NB4 (cell line): ENCODE results near the gene ZYX.
"Not testable (repeated sequence)": the region's sequence is repeated elsewhere in the genome, so short reads cannot be mapped to it uniquely, and the experiment has no call there.

Experiments used
- DNase-seq: peaks from one replicate; pipeline ENCODE4 v3.0.0; 2010; ENCODE audit warnings: low read depth
- H3K4me3 ChIP-seq: one replicate; pipeline ENCODE4 v1.5.1; 2011; ENCODE audit warnings: mild to moderate bottlenecking, low read depth, low read length, moderate library complexity
- MYC ChIP-seq: IDR thresholded peaks from 2 replicates; pipeline ENCODE4 v1.6.1; 2011; ENCODE audit warnings: low read depth, low read length
- POLR2A ChIP-seq: IDR thresholded peaks from 2 replicates; pipeline ENCODE4 v1.6.1; 2011; ENCODE audit warnings: mild to moderate bottlenecking; ENCODE audit not compliant: insufficient read length; ENCODE audit errors: extremely low read depth
- TF ChIP-seq, protein P1 (sequence below): IDR thresholded peaks from one replicate; pipeline ENCODE4 v1.5.1; 2012; ENCODE audit warnings: low read depth, low read length
- TF ChIP-seq, protein P2 (sequence below): IDR thresholded peaks from 2 replicates; pipeline ENCODE4 v1.6.1; 2011; ENCODE audit warnings: low read depth, low read length

Gene ZYX

DNA sequence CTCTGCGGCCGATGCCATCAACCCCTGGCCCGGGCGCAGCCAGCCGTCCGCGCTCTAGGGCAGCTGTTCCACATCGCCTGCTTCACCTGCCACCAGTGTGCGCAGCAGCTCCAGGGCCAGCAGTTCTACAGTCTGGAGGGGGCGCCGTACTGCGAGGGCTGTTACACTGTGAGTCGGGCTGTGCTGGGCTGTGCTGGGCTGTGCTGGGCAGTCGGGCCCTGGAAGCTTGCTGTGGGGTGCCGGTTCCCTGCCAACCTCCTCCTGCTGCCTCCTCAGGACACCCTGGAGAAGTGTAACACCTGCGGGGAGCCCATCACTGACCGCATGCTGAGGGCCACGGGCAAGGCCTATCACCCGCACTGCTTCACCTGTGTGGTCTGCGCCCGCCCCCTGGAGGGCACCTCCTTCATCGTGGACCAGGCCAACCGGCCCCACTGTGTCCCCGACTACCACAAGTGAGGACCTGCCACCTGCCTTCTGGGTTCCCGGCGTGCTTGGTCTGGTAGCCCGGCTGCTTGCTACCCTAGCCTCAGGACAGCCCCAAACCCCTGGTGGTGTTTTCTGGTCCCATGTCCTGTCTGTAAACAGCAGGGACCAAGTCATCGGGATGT lies 7.5 kb downstream of the ZYX start:
- H3K4me3 ChIP-seq, result no peak overlapping the region
- TF ChIP-seq, protein P1, sequence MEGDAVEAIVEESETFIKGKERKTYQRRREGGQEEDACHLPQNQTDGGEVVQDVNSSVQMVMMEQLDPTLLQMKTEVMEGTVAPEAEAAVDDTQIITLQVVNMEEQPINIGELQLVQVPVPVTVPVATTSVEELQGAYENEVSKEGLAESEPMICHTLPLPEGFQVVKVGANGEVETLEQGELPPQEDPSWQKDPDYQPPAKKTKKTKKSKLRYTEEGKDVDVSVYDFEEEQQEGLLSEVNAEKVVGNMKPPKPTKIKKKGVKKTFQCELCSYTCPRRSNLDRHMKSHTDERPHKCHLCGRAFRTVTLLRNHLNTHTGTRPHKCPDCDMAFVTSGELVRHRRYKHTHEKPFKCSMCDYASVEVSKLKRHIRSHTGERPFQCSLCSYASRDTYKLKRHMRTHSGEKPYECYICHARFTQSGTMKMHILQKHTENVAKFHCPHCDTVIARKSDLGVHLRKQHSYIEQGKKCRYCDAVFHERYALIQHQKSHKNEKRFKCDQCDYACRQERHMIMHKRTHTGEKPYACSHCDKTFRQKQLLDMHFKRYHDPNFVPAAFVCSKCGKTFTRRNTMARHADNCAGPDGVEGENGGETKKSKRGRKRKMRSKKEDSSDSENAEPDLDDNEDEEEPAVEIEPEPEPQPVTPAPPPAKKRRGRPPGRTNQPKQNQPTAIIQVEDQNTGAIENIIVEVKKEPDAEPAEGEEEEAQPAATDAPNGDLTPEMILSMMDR, result no peak
- TF ChIP-seq POLR2A, result no peak
- TF ChIP-seq, protein P2, sequence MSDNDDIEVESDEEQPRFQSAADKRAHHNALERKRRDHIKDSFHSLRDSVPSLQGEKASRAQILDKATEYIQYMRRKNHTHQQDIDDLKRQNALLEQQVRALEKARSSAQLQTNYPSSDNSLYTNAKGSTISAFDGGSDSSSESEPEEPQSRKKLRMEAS, result no peak
- no peak for TF ChIP-seq MYC
- no peak for DNase-seq

DNA sequence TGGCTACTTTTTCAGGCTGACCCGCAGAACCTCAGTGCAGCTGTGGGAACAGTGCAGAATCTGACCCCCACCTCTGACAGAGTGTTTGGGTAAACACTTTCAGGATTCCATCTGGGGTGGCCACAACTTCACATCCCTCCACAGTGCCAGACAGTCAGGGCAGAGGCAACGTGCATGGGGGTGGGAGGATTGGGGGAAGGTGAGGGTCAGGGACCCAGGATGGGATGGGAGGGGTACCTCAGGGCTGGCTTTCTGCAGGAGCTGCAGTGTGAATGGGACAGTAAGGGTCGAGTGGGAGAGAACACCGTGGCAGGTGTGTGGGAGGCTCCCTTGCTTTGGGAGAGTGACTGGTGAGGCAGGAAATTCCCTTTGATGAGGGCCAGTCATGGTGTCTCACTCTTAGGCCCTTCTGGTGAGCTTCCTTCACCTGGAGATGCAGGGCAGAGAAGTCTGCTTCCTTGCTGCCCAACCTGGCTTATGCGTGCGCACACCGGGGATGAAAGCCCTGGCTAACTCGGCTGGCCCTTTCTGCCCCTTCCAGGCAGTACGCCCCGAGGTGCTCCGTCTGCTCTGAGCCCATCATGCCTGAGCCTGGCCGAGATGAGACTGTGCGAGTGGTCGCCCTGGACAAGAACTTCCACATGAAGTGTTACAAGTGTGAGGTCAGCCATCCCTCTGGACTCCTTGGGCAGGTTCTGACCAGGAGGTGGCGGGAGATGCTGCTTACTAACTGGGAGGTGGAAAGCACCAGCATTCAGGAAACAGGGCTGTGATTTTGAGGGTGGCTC lies 8.4 kb downstream of the ZYX start:
- TF ChIP-seq MYC (no peak), POLR2A (no peak)
- TF ChIP-seq, protein P1, result no peak
- TF ChIP-seq, protein P2, result no peak
- H3K4me3 ChIP-seq, result no peak overlapping the region
- no peak for DNase-seq

DNA sequence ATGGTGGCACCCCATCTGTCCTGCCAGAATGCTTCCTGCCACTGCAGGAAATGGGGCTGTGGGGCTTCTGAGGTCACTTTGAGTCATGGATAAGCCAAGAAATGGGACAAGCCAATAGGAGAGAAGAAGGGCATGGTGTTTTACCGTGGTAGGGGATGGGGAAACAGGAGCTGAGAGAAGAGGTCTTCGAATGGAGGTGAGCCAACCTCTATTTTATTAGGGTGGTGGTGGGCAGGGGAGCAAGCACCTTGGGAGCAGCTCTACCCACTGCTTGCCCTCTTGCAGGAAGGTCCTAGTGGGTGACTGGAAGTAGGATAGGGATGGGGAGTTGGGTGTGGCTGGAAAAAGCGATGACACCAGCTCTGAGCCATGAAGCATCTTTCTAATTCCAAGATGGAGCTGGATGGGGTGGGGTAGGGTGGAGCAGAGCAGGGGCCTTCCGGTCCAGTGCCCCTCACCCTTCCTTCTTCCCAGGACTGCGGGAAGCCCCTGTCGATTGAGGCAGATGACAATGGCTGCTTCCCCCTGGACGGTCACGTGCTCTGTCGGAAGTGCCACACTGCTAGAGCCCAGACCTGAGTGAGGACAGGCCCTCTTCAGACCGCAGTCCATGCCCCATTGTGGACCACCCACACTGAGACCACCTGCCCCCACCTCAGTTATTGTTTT lies 9.1 kb downstream of the ZYX start:
- TF ChIP-seq POLR2A (no peak), MYC (no peak)
- TF ChIP-seq, protein P2, result no peak
- TF ChIP-seq, protein P1, result no peak
- no peak overlapping the region for H3K4me3 ChIP-seq
- DNase-seq, result no peak

DNA sequence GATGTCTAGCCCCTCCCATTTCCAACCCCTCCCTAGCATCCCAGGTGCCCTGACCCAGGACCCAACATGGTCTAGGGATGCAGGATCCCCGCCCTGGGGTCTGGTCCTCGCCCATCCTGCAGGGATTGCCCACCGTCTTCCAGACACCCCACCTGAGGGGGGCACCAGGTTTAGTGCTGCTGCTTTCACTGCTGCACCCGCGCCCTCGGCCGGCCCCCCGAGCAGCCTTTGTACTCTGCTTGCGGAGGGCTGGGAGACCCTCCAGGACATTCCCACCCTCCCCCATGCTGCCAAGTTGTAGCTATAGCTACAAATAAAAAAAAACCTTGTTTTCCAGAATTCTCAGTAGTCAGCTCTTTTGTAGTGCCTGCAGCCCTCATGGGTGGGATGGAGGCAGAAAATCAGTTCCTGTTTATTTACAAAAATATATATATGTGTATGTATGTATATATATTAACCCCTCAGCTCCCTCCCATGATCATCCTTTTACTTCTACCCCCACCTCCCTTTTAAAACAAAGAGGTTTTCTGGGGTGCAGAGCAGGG lies 9.7 kb downstream of the ZYX start:
- TF ChIP-seq, protein P2, result no peak
- TF ChIP-seq, protein P1, result no peak
- TF ChIP-seq POLR2A, result no peak
- no peak for TF ChIP-seq MYC
- no peak for DNase-seq

DNA sequence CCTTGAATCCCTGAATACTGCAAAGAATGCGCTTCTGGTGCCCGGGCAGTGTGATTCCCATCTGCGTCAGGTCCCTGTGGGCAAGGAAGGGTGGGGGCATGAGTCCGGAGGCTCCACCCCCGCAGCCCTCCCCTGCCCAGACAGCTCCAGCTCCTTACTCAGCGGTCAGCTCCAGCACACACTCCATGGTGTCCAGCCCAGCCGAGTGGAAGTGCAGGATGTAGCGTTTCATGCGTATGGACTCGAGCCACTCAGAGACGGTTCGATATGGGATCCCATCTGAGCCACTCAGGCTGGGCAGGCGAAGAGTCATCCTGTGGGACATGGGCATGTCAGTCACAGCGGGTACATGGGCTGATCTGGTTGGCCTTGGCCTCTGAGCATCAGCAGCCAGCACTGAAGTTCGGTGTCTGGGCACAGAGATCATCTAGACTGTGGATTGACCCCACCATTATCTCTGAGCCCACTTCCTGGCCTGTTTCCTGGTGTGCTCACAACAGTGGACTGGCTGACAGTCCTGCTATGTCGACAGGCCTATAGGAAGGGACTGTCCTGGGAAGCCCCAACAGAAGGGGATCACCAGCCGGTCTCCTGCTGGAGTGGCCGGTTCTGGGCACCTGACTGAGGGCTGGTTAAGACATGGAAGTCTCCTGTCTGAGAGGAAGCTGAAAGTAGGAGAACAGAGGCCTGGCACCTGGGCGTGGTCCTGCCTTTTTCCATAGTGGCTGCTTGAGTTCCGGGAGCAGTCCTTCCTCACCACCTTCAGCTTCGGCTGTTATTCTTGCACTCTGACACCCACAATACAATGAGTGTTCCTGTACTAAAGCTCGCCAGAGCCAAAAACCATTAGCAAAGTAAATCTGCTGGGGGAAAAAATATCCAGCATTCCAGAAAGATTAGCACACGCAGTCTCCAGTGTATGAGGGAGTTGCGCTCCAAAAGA lies 10.6 kb downstream of the ZYX start:
- TF ChIP-seq, protein P2, result no peak
- TF ChIP-seq, protein P1, result no peak
- no peak for TF ChIP-seq MYC
- no peak for TF ChIP-seq POLR2A
- DNase-seq, result no peak
- H3K4me3 ChIP-seq, result no peak overlapping the region

More for the DNA sequence above, 9.7 kb downstream of the ZYX start:
- H3K4me3 ChIP-seq, result no peak overlapping the region

DNA sequence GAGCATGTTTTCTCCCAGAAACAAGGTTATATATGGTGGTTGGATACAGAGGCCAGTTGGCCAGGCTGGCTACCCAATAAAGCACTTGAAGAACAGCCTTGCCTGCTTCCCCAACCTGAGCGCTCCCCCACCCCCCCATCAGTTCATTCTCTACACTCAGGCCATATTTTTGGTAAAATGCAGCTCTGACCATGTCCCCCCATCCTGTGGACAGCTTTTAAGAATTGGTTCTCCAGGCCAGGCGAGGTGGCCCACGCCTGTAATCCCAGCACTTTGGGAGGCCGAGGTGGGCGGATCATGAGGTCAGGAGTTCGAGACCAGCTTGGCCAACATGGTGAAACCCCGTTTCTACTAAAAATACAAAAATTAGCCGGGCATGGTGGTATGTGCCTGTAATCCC lies 11.3 kb downstream of the ZYX start:
- not testable (repeated sequence) for H3K4me3 ChIP-seq, DNase-seq
